GM18909 (cell line): ENCODE results near the gene DCD.

ENCODE experiments used
- ATAC-seq: cut with Tn5 transposase; IDR thresholded peaks from one replicate; pipeline ENCODE4 v1.9.1; 2021; ENCODE audit warnings: mild to moderate bottlenecking; ENCODE audit not compliant: unreplicated experiment, poor library complexity

DCD gene

GRCh38 chr12:54648265-54648664, at the start of gene DCD:
TSS of gene DCD (minus strand) at chr12:54648365. CDS start at chr12:54648303, 62 bp downstream.
- ATAC-seq = no peak

GRCh38 chr12:54697851-54698250, 49.7 kb upstream of the DCD start:
- no peak for ATAC-seq

GRCh38 chr12:54692353-54692752, 44.2 kb upstream of the DCD start:
- ATAC-seq = no peak

GRCh38 chr12:54689984-54690383, 41.8 kb upstream of the DCD start:
- ATAC-seq = no peak

GRCh38 chr12:54689034-54689372, 40.8 kb upstream of the DCD start:
- ATAC-seq = no peak

- ATAC-seq = no peak
Observed at GRCh38 chr12:54688309-54689033, 40.3 kb upstream of the DCD start.

- no peak for ATAC-seq
Observed at GRCh38 chr12:54684636-54685630, 36.8 kb upstream of the DCD start.

- ATAC-seq = no peak
Observed at GRCh38 chr12:54683398-54683797, 35.2 kb upstream of the DCD start.

GRCh38 chr12:54682674-54683073, 34.5 kb upstream of the DCD start:
- no peak for ATAC-seq

GRCh38 chr12:54680374-54680773, 32.2 kb upstream of the DCD start:
- peak; percentile 80 for ATAC-seq

- ATAC-seq = no peak
Observed at GRCh38 chr12:54678131-54678530, 30.0 kb upstream of the DCD start.

GRCh38 chr12:54667945-54668344, 19.8 kb upstream of the DCD start:
- no peak for ATAC-seq

GRCh38 chr12:54666008-54666407, 17.8 kb upstream of the DCD start:
- ATAC-seq = no peak

GRCh38 chr12:54665022-54665635, 17.0 kb upstream of the DCD start:
- peak; percentile 60 for ATAC-seq

GRCh38 chr12:54663603-54664002, 15.4 kb upstream of the DCD start:
- ATAC-seq = no peak

- ATAC-seq = no peak
Observed at GRCh38 chr12:54662026-54662425, 13.9 kb upstream of the DCD start.

GRCh38 chr12:54661048-54661447, 12.9 kb upstream of the DCD start:
- ATAC-seq = no peak

- no peak for ATAC-seq
Observed at GRCh38 chr12:54660320-54660962, 12.3 kb upstream of the DCD start.

GRCh38 chr12:54658306-54659264, 10.4 kb upstream of the DCD start:
- ATAC-seq = peak; percentile 76
